Panc1 (cell line): ENCODE results near the gene RNF213. TPM values are rescaled to one million over a fixed set of nuclear protein-coding genes. Genes with fewer than 3 reads are reported as not detected.

ENCODE experiments used
- ATAC-seq: fragments of 200-7000 bp; cut with Tn5 transposase; 2 replicates; pipeline ENCODE4 v1.9.1; 2020; ENCODE audit warnings: mild to moderate bottlenecking, moderate library complexity
- BruUV-seq: library from RNA; stranded (reverse); fragments of 400-500 nt; replicated peaks from 2 replicates; lab custom pipeline; 2021; lab: Mats Ljungman, UMichigan
- CTCF ChIA-PET: fragments of 300-600 bp; sonication (Branson Sonifier 250); formaldehyde crosslinking; loops from one replicate; lab custom pipeline; 2022; ENCODE audit warnings: antibody characterized with exemption; lab: Charles Lee
- POLR2A ChIA-PET: fragments of 300-600 bp; sonication (Branson Sonifier 250); formaldehyde crosslinking; loops from one replicate; lab custom pipeline; 2022; ENCODE audit warnings: antibody characterized with exemption; lab: Charles Lee
- DNase-seq: peaks from one replicate; pipeline ENCODE4 v3.0.0-alpha.2; 2010; ENCODE audit warnings: low read depth, low spot score
- H3K27ac ChIP-seq: 2 replicates; pipeline ENCODE4 v1.5.1; 2011; ENCODE audit warnings: mild to moderate bottlenecking, low read length, inconsistent platforms
- H3K27me3 ChIP-seq: fragments of 200-500 bp; sonication (Bioruptor generic); 2 replicates; pipeline ENCODE4 v1.6.0; 2014; ENCODE audit warnings: low read length, inconsistent platforms; ENCODE audit not compliant: control insufficient read depth, insufficient read depth
- H3K36me3 ChIP-seq: fragments of 200-500 bp; sonication (Bioruptor generic); 2 replicates; pipeline ENCODE4 v1.5.1; 2014; ENCODE audit warnings: inconsistent platforms, mild to moderate bottlenecking, low read length, moderate library complexity; ENCODE audit not compliant: control insufficient read depth, insufficient read depth
- H3K4me1 ChIP-seq: 2 replicates; pipeline ENCODE4 v1.5.1; 2011; ENCODE audit warnings: inconsistent platforms, mild to moderate bottlenecking, low read length, moderate library complexity; ENCODE audit not compliant: control insufficient read depth, insufficient read depth
- H3K4me3 ChIP-seq, 2 experiments: 2 replicates each; pipeline ENCODE4 v1.5.1; 2011 to 2012; ENCODE audit warnings: low read depth in 2 of 2, low read length in 2 of 2, mild to moderate bottlenecking in 2 of 2, inconsistent platforms in 1 of 2, moderate library complexity in 1 of 2
- H3K9me3 ChIP-seq: fragments of 200-500 bp; sonication (Bioruptor generic); 2 replicates; pipeline ENCODE4 v1.5.1; 2014; ENCODE audit warnings: low read depth, mild to moderate bottlenecking, inconsistent platforms, low read length, moderate library complexity; ENCODE audit not compliant: control insufficient read depth, insufficient read depth
- CTCF ChIP-seq: fragments of 450-650 bp; IDR thresholded peaks from 2 replicates; pipeline ENCODE4 v1.5.1; 2017; ENCODE audit warnings: mild to moderate bottlenecking
- POLR2AphosphoS5 ChIP-seq: IDR thresholded peaks from 2 replicates; pipeline ENCODE4 v1.6.1; 2012; ENCODE audit warnings: mild to moderate bottlenecking, low read depth, low read length, moderate library complexity
- SIN3A ChIP-seq: IDR thresholded peaks from 2 replicates; pipeline ENCODE4 v1.6.1; 2012; ENCODE audit warnings: low read depth, mild to moderate bottlenecking, low read length, moderate library complexity, borderline replicate concordance; ENCODE audit not compliant: insufficient read depth
- TCF7L2 ChIP-seq: IDR thresholded peaks from 2 replicates; pipeline ENCODE4 v1.6.1; 2011; ENCODE audit warnings: mild to moderate bottlenecking, low read depth, low read length, inconsistent platforms
- in situ Hi-C: cut with HindIII; loops from 2 replicates; pipeline ENCODE4 v1.10.0; 2016; ENCODE audit warnings: low sequenced_read_pairs, low pct_unique_long_range_greater_than_20kb
- intact Hi-C: fragments of 100-400 bp; cut with micrococcal nuclease; formaldehyde crosslinking; loops from one replicate; pipeline ENCODE4 v1.10.0; 2022; ENCODE audit not compliant: unreplicated experiment
- total RNA-seq: library from RNA; stranded (reverse); gene quantifications from one replicate; pipeline ENCODE4 v1.2.1, GENCODE V29; 2021; ENCODE audit not compliant: unreplicated experiment
- TF ChIP-seq, protein P1 (sequence below), 2 experiments: IDR thresholded peaks; 2 replicates each; pipeline ENCODE4 v1.6.1; 2011 to 2012; ENCODE audit warnings: low read depth in 2 of 2, control low read depth in 1 of 2, low read length in 1 of 2, mild to moderate bottlenecking in 1 of 2, moderate library complexity in 1 of 2; ENCODE audit not compliant: insufficient read depth in 1 of 2

Gene RNF213
- total RNA-seq, 1 experiment from 2014 or later: 230 TPM

DNA sequence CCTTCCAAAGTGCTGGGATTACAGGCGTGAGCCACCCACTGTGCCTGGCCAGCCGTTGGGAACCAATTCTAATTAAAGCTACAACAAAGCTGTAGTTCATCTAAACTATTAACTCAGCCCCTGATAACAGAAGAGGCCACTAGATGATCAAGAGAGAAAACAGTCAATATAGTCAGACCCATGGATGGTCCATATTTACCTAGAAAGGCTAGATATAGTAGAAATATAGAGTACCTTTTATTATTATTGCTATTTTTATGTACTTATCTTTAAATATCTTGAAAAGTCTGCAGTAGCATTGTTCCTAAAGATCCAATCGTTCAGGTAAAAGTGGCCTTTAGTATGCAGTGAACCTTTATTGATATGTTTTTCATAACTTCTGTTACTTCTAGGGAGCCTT, 43.2 kb downstream of the RNF213 start:
- Histone ChIP-seq H3K27ac (no peak overlapping the region), H3K36me3 (peaks cover 21% of the 10 kb centered on the region), H3K4me3 (no peak overlapping the region), H3K27me3 (no peaks in the 10 kb centered on the region), H3K4me1 (no peaks in the 10 kb centered on the region), H3K9me3 (peaks cover 4% of the 10 kb centered on the region; the same call in 1 of the 2 replicates)
- TF ChIP-seq TCF7L2 (no peak), CTCF (no peak), SIN3A (no peak), POLR2AphosphoS5 (no peak)
- TF ChIP-seq, protein P1, sequence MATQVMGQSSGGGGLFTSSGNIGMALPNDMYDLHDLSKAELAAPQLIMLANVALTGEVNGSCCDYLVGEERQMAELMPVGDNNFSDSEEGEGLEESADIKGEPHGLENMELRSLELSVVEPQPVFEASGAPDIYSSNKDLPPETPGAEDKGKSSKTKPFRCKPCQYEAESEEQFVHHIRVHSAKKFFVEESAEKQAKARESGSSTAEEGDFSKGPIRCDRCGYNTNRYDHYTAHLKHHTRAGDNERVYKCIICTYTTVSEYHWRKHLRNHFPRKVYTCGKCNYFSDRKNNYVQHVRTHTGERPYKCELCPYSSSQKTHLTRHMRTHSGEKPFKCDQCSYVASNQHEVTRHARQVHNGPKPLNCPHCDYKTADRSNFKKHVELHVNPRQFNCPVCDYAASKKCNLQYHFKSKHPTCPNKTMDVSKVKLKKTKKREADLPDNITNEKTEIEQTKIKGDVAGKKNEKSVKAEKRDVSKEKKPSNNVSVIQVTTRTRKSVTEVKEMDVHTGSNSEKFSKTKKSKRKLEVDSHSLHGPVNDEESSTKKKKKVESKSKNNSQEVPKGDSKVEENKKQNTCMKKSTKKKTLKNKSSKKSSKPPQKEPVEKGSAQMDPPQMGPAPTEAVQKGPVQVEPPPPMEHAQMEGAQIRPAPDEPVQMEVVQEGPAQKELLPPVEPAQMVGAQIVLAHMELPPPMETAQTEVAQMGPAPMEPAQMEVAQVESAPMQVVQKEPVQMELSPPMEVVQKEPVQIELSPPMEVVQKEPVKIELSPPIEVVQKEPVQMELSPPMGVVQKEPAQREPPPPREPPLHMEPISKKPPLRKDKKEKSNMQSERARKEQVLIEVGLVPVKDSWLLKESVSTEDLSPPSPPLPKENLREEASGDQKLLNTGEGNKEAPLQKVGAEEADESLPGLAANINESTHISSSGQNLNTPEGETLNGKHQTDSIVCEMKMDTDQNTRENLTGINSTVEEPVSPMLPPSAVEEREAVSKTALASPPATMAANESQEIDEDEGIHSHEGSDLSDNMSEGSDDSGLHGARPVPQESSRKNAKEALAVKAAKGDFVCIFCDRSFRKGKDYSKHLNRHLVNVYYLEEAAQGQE (IDR thresholded peaks at IDR 0.05; ENCODE audit: insufficient read depth in 1 of 2, low read depth in 2 of 2, low read length in 1 of 2): no peak
- POLR2A ChIA-PET: no interaction called here
- in situ Hi-C loops (no loop called here), intact Hi-C loops (no loop called here)
- DNase-seq (no peak), ATAC-seq (no peak)
- CTCF ChIA-PET: no interaction called here
- no TSS peak for BruUV-seq

DNA sequence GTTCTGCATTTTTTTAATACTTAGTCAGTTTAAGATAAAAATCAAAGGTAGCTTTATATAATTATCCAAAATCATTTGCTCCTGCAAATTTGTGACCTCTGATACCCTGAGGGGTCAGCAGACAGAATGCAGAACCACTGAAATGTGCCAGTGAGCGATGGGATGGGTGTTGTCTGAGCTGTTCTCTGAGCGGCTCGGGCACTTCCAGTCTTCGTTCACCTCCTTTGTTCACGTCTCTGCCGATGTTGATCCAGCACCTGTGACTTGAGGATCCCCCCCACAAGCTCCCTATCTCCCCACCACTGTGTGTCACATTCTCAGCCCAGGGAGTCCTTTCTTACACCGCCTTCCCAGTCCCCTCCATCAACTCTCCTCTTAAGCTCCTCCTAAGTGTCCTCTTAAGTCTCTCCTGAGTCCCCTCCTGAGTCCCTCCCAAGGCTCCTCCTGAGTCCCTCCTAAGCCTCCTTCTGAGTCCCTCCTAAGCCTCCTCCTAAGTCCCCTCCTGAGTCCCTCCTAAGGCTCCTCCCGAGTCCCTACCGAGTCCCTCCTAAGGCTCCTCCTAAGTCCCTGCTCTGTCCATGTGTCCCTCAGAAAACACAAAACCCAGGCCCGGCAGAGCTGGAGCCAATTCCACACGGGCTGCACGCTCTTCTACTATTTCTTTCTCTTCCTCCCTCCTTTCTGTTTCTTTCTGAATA, 47.5 kb downstream of the RNF213 start:
- in situ Hi-C loops: no loop called here
- peaks cover 37% of the 10 kb centered on the region for H3K36me3 ChIP-seq
- POLR2A ChIA-PET: no interaction called here
- BruUV-seq: no TSS peak
- H3K27me3 ChIP-seq: no peaks in the 10 kb centered on the region
- intact Hi-C loops: no loop called here
- CTCF ChIA-PET: no interaction called here
- DNase-seq (no peak), ATAC-seq (0 out of 2 replicates have a peak, but pooled peaks have one; percentile 46)
- no peak overlapping the region for H3K4me3 ChIP-seq
- H3K4me1 ChIP-seq: no peaks in the 10 kb centered on the region
- H3K27ac ChIP-seq: no peak overlapping the region
- TF ChIP-seq CTCF (no peak), SIN3A (no peak), TCF7L2 (no peak), POLR2AphosphoS5 (no peak)
- TF ChIP-seq, protein P1 (IDR thresholded peaks at IDR 0.05; ENCODE audit: insufficient read depth in 1 of 2, low read depth in 2 of 2, low read length in 1 of 2): no peak
- peaks cover 4% of the 10 kb centered on the region; the same call in 1 of the 2 replicates for H3K9me3 ChIP-seq
